ENCODE results near the gene TNS3.

The TNS3 gene

DNA sequence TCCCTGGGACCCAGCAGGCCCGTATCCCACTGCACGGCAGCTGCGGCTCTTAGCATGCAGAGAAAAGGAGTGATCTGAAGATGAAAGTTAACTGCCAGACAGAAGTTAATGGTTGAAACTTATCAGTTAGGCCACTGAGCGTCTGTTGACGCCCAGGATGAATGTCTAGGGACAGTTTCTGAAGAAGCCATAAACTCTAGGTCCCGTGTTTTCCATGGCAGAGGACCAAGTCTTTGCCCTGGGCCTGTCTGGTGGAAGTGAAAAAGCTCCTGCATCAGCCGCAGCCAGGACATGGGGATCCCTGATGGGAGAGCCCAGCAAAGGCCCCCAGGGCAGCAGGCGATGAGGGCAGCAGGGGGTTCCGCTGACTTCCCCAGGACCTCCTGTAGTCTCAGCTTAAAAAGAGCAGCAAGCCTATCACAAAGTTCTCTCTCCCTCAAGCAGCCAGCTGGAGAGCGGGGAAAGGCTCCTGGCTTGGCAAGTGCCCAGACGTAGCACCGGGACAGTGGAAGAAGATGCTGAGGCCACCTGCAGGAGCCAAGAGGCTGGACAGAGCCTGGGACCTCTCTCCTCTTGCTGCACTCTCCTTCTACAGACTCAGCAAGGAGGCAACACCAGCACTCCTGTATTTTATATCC, 79.6 kb downstream of the TNS3 start:
- no peak for DNase-seq

- DNase-seq: no peak
Measured at GRCh38 chr7:47501406-47501805, 80.5 kb downstream of the TNS3 start.

GRCh38 chr7:47500103-47500563, 81.8 kb downstream of the TNS3 start:
- DNase-seq: no peak

DNA sequence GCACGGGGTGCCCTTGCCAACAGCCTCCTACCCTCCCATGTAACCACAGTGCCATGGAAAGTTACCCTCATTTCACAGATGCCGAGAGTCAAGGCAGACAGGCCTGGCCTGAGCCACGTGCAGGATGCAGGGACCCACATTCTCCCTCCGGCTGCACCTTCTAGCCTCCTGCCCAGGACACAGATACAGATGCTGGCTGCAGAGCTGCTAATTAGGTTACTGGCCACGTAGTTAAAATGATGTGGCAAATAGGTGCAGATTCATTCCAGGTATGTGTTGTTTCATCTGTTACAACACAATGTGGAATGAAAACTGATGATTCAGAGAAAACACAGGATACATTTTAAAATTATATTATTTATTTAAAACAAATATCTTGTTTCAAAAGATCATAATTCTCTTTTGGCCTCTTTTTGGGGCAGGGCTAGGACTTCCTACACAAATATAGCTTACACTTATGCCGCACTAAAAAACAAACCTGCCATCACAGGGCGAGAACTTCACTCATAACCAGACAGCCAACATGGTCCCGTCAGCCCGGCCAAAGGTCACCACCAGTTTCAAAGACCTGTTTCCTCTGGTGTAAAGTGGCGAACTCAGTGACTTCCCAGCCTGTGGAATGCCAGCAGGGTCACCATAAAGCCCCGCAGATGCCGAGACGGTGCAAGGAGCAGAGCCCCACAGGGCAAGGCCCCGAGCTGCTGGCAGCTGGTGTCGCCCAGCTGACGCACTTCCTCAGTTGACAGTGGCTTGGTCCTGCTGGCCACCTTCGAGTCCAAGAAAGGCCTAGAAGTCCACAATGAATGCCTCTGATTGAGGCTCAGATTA, 83.5 kb downstream of the TNS3 start:
- no peak for DNase-seq

DNA sequence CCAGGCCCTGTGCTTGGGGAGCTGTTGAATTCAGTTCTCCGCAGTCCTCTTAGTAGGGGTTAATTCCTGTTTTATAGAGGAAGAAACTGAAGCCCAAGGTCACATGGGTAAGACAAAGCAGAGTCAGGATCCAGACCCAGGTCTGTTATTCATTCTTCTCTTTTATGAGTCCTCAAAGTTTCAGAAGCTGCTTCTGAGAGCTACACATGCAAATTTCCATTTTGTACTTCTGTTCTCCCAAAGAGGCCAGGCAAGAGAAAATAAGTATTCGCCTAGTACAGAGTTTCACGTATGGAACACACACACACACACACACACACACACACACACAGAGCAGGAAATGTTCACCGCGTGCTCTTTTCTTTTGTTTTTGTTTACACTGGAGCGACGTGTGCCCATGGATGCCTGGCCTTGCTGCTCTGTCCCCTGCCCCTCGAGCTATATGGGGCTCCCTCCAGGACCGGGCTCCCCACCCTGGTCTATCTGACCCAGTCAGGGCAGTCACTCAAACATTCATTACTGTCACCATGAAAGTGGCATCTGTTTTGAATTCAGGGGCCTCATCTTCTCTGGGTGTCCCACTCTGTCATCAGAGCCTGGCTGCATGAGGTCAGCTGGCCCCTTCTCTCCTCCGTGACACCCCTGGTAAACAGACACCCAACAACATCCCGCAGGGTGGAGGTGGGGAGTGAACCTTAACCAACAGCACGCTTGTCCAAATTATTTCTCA, 84.4 kb downstream of the TNS3 start:
- peak; percentile 73 to 82 for DNase-seq

- no peak for DNase-seq
Measured at GRCh38 chr7:47496666-47497065, 85.2 kb downstream of the TNS3 start.

GRCh38 chr7:47496056-47496665, 85.8 kb downstream of the TNS3 start:
- no peak for DNase-seq

- DNase-seq: peak; percentile 73 to 76
Measured at GRCh38 chr7:47493976-47494911, 87.7 kb downstream of the TNS3 start.

DNA sequence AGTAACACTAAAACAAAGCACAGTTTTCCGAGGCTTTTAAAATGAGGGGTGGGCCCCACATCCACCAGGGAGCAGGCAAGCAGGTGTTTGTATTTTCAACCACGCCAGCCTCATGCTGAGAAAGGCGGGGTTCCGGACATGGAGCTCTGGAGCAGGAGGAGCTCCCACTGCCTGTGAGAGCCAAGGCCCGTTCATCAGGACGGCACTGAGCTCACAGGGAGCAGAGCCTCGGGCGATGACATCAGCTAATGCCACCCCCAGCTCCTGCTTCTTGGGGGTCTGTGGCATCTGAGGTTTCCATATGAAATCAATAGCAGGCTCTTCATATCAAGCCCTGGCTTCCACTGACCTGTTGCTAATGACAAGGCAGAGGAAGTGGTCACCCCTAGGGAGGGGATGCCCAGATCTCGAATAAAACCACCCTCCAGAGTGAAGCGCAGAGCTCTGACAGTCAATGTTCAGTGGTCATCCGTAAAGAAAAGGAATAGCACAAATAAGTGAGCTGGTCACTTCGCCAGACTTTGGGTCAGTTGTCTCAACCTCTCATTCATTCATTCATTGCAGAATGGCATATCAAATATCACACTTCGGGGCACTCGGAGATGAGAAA, 89.1 kb downstream of the TNS3 start:
- DNase-seq: peak in 1 of 2 donors; percentile 26

DNA sequence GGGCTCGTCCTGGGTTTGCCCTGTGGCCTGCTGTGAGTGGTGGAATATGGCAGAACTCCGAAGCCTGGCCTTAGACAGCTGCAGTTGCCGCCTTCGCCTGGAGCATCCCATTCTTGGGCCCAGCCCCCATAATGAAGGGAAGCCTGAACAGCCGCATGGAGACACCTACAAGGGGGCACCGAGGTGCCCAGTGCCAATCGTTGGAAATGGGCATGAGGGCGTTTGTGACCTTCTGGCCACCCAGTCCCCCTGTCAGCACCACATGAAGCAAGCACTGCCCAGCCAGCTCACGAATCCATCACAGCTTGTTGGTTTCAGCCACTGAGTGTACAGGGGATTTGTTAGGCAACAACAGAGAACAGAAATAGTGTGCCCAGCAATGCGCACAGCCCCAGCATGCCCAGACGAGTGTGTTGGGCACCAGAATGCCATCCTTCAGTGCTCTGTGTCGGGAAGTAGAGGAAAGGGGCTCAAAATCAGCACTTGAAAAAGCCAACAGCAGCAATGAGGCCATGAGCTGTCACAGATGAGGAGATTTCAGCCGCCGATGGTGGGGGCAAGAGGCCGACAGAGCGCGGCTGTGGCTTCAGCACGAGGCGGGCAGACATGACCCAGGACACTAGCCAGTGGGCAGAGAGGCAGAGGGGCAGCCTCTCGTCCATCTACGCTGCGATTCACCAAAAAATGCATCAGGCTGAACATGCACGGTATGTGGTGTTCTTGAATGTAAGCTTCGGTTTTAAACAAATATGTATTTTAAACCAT, 91.2 kb downstream of the TNS3 start:
- no peak for DNase-seq

DNA sequence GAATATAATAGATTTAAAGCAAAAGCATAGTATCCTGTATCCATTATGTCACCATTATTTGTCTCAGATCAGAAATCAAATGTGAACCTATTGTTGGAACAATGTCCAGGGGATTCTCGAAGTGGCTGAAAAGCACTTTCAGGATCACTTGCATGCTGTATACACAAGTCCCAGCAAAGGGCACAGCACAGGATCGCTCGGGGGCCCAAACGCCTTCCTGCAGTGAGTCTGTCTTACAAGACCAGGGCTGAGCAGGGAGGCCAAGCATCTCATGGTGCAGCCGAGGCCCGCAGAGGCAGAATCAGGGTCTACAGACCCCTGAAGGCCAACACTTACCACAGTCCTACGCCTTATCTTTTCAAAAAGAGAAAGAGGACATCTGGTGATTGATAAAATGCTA, 92.3 kb downstream of the TNS3 start:
- DNase-seq: no peak

DNA sequence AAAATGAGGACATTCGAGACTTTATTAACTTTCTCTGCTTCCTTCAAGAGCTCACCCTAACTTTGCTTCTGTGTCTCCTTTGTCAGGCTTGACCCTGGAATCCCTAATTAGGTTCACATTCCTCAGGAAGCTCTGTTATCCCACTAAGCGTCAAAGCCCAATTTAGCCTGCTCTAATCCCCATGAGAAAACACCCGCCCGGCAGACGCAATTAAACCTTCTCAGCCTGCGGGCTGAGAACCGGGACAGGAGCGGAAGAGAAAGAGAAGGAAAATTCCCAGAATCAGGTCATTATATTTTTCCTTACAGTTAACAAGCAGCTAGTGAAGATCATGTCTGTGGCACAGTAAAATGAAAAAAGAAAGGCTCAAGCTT, 93.0 kb downstream of the TNS3 start:
- no peak for DNase-seq

GRCh38 chr7:47488201-47488968, 93.5 kb downstream of the TNS3 start:
- DNase-seq: peak in 1 of 2 donors; percentile 33

- DNase-seq: no peak
Measured at GRCh38 chr7:47485640-47486435, 96.1 kb downstream of the TNS3 start.

DNA sequence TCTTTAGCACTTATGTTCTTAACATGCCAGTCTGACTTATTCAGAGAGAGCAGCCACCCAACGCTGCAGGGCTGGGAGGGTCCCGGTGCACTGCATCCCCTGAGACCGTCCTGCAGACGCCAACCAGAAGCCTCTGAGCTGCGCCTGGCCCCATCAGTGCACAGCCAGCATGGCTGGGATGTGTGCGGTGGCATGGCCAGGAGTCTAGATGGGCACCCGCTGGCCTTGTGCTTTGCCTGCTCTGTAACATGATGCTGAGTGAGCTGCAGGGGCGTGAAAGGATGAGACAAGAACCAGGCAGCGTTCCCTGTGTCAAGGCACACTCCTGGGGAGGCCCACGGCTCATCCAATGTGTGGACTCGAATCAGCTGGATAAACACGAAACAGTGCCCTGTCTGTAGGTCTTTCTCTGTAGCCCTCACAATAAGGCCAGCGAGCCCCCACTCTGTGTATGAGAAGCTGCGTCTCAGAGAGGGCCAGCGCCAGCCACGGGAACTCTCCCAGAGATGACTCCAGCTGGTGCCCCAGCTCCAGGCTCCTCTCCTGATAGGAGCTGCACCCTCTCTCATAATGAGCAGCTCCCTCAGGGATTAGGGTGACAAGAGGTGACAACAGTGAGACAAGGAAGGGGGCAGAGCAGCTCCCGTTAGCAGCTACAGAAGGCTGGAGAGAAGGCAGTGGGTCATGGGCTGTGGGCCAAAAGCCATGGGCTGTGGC, 96.8 kb downstream of the TNS3 start:
- DNase-seq: no peak

GRCh38 chr7:47484457-47484856, 97.5 kb downstream of the TNS3 start:
- no peak for DNase-seq

- no peak for DNase-seq
Measured at GRCh38 chr7:47483604-47484273, 98.2 kb downstream of the TNS3 start.

Measured in inflammatory macrophage treated with lipopolysaccharide for 1 hour (primary cell).